Activated gamma-delta T cell (primary cell): ENCODE measurements around the gene KIF5B.
"Not testable (repeated sequence)": the region's sequence is repeated elsewhere in the genome, so short reads cannot be mapped to it uniquely, and the experiment has no call there.

Experiments used
- DNase-seq: peaks from one replicate; lab custom pipeline; 2025; lab: John Stamatoyannopoulos, UW

The KIF5B gene

GRCh38 chr10:32059472-32059871 is 3.2 kb upstream of the KIF5B start:
- no peak for DNase-seq

DNA sequence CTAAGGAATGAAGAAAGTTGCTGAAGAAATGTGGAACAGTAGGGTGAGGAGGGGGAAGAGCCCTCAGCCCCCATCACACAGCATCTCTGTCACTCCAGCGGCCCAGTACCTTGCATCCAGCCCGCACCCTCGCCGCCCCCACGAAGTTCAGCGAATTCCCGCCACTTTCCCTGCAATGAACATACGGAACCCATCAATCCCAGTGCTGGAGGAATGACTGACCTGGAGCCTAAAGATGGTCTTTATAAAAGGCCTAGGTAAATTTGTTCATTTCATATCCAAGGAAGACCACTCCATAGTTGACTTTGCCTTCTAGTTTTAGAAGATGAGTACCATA is 779 bp upstream of the KIF5B start:
- DNase-seq: no peak

DNA sequence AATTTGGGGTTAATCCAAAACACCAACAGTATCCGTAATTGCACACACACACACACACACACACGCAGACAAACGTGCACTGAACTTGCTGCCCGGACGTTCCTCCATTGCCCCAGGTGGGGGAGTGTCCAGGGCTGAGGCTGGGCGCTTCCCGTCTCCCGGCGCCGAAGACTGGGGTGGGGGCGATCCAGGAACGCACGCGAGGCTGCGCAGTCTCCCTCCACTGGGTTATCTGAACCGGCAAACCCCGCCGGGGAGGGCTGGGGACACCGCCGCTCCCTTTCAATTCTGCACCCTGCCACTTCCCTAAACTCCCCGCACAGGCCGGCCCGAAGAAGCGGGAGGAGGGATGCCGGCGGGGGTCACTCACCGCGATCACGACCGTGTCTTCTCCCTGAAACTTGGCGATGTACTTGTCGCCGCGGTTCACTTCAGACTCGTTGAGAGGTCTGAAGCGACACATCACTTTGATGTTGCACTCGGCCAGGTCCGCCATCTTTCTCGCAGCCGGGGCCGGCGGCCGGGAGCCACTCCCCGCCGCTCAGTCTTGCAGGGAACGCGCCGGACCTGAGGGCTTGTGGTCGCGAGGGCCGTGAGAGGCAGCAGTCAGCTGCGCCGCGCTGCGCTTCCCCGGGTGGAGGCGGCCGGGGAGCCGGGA is 618 bp downstream of the KIF5B start:
- peak; percentile 45 for DNase-seq

GRCh38 chr10:32054094-32054493 is 2.1 kb downstream of the KIF5B start:
- no peak for DNase-seq

GRCh38 chr10:32053392-32053791 is 2.8 kb downstream of the KIF5B start:
- DNase-seq: not testable (repeated sequence)

GRCh38 chr10:32051926-32052325 is 4.3 kb downstream of the KIF5B start:
- no peak for DNase-seq

- no peak for DNase-seq
Measured at GRCh38 chr10:32050177-32050576, 6.0 kb downstream of the KIF5B start.

DNA sequence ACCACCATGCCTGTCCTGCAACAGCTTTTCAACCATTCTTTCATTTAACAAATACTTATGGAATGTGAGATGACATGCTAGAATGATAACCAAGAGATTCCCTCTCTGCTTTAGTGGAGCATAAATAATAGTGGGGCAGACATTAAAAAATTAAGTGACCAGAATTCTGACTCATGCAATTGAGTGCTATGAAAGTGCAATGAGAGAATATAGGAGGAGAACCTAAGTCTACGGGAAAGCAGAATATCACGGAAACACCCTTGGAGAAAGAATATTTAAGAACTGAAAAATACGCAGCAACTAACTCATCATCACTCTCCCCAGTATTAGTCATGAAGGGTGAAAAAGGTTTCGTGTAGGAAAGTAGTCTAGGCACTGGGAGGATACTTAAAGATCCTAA is 7.1 kb downstream of the KIF5B start:
- DNase-seq: no peak

DNA sequence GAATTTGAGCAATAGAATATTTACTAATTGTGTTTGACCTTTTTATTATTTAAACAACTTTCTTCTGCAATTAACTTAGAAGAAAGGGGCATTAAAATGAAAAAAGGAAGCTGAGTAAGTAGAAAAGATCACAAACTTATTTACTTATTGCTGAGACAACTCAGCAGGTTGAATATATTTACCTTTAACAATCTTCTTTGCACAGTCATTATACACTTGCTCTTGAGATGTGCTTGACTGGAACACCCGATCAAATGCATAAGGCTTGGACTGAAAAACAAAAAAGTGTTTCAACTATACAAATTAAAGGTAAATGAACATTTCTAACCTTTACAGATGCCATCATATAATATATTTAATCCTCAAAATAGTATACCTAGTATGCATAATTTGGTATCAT is 7.9 kb downstream of the KIF5B start:
- DNase-seq: no peak

- DNase-seq: no peak
Measured at GRCh38 chr10:32047881-32048280, 8.3 kb downstream of the KIF5B start.

DNA sequence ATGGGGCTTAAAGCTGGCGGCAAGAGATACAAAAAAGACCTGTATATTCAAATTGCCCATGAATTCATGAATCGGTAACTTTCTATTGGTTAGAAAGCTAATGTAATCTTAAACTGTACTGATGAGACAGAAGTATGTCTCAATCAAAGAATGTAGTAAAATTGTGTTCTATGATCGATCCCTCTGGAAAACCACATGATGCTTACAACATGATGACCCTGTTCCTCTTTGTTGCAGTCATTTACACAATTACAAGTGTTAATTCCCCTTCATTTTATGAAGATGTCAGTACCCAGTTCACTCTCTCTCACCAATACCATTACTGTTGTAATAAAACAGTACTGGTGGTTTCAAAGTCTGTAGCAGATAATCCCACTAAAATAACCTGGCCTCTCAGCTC is 10.1 kb downstream of the KIF5B start:
- DNase-seq: no peak

- not testable (repeated sequence) for DNase-seq
Measured at GRCh38 chr10:32042730-32043129, 13.5 kb downstream of the KIF5B start.

DNA sequence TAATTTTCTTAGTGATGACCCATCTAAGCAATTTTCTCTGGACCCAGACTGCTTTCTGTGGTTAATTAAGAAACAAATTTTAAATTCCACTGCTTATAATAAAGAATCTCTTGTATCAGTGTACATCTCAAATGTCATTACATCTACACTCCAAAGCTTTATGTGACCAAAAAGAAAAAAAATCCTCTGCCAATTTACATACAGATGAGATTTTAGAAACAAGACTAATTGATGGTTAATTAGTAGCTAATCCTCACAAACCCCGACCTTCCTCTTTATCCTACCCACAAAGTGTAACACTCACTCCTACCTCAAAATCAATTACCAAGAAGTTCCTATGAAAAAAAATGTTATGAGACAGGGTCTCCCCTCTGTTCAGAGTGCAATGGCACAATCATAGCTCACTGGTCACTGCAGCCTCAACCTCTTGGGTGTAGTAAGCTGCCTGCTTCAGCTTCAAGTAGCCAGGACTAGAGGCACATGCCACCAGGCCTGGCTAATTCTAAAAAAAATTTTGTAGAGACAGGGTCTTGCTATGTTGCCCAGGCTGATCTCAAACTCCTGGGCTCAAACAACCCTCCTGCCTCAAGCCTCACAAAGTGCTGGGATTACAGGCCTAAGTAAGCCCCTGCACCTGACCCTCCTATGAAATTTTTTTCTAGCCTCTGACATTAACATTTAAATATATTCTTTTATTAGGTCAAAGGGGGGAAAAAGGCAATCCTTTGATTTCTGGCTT is 14.8 kb downstream of the KIF5B start:
- DNase-seq: no peak

GRCh38 chr10:32039734-32040133 is 16.5 kb downstream of the KIF5B start:
- no peak for DNase-seq

GRCh38 chr10:32038777-32039176 is 17.4 kb downstream of the KIF5B start:
- DNase-seq: no peak

DNA sequence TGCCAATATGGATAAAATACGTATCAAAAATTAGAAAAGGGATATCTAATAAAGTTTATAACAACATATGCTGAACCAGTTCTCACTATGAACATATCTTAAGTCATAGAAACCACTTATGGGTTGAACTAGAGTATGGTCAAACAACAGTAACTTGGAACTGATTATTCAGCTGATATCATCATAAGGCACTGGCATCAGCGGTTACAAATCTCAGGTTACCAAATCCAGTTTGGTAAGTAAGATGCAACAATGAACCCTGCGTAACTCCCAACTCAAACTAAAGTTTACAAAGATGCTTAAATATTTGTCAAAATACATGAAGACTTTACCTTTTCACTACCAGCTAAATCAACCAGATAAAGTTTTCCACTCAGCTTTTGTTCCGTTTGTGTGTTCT is 19.3 kb downstream of the KIF5B start:
- DNase-seq: no peak

DNA sequence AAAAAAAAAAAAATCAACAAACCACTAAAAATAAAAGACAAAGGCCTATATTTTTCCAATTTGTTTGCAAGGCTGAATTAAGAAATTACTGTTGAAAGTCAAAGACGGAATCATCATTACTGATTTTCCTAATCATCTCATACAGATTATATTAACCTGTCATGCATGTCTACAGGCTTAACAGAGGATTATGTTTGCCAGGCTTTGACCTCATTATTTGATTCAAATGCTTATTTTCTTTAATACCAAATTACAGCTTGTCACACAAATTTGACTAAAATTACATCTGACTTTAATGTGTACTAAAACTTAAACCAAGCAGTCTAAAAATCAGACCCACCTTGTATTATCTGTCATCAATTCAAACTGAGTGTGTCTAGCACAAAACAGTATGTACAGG is 21.2 kb downstream of the KIF5B start:
- DNase-seq: no peak

DNA sequence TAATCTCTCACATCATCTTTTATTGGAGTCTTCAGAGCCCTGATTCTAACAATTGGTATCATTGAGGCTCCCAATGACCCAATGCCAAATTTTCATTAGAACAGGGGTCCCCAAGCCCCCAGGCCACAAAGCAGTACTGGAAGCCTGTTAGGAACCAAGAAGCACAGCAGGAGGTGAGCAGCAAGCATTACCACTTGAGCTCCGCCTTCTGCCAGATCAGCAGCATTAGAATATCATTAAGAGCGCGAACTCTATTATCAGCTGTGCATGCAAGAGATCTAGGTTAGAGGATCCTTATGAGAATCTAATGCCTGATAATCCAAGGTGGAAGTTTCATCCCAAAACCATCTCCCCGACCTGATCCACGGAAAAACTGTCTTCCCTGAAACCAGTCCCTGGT is 23.1 kb downstream of the KIF5B start:
- DNase-seq: no peak

DNA sequence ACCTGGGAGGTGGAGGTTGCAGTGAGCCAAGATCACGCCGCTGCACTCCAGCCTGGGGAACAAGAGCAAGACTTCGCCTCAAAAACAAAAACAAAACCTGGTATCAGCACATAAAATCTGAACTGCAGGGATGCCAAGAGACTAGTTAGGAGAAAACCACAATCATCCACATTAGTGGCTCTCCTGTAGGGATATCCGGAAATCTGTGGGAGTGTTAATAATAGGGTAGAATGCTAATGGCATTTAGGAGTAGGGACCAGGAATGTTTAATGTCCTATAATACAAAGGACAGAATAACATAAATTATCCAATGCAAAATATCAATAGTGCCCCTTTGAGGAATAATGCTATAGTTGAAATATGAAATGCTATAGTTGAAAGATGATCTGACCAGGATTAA is 24.3 kb downstream of the KIF5B start:
- DNase-seq: no peak

GRCh38 chr10:32031424-32031823 is 24.8 kb downstream of the KIF5B start:
- no peak for DNase-seq

- no peak for DNase-seq
Measured at GRCh38 chr10:32028710-32029109, 27.5 kb downstream of the KIF5B start.

- DNase-seq: no peak
Measured at GRCh38 chr10:32023264-32023663, 33.0 kb downstream of the KIF5B start.

DNA sequence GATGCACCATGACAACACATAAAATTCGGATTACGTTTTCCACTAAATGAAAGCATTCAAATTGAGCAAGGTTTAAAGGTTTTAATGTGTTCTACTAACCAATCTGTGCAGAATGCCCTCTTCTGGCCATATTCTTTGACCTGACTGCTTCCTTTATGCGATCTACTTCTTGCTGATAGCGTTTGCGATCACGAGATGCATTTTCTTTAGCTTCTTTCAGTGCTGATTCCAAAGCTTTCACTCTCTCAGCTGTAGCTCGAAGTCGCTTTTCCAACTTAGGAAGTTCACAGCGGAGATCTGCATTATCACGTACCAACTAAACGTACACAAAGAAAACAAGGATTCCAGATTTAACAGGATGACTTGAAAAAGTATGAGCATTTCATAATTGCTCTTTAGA is 39.2 kb downstream of the KIF5B start:
- DNase-seq: no peak

- no peak for DNase-seq
Measured at GRCh38 chr10:32015386-32015785, 40.8 kb downstream of the KIF5B start.
